Effector CD8-positive, alpha-beta T cell (primary cell): Measurements from ENCODE around the gene UNC119.
"Not testable (repeated sequence)": the region's sequence is repeated elsewhere in the genome, so short reads cannot be mapped to it uniquely, and the experiment has no call there.

Experiments used
- DNase-seq: peaks from one replicate; lab custom pipeline; 2025; lab: John Stamatoyannopoulos, UW

The UNC119 gene

GRCh38 chr17:28522281-28522680, 30.1 kb downstream of the UNC119 start:
- DNase-seq = not testable (repeated sequence)

- no peak for DNase-seq
Measured at GRCh38 chr17:28521311-28522085, 30.9 kb downstream of the UNC119 start.

- no peak for DNase-seq
Measured at GRCh38 chr17:28520687-28521086, 31.7 kb downstream of the UNC119 start.

- no peak for DNase-seq
Measured at GRCh38 chr17:28519236-28519635, 33.2 kb downstream of the UNC119 start.

DNA sequence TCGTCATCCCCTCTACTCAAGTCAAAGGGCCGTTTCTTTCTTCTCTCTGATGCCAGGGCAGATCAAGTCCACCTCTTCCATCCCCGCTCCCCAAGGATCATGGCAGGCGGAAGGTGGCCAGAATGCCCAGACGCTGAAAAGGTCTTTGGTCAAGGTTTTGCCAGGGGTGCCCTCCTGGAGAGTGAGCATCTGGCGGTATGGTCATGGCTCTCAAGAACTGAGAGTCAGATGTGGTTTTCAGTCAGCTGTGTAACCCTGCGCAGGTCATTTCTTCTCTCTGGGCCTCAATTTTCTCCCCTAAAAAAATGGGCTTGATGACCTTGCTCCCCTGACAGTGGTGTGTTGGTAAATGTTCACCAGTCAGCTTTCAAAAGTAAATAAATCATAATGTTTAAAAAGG, 33.8 kb downstream of the UNC119 start:
- no peak for DNase-seq

- DNase-seq = no peak
Measured at GRCh38 chr17:28518132-28518531, 34.3 kb downstream of the UNC119 start.

DNA sequence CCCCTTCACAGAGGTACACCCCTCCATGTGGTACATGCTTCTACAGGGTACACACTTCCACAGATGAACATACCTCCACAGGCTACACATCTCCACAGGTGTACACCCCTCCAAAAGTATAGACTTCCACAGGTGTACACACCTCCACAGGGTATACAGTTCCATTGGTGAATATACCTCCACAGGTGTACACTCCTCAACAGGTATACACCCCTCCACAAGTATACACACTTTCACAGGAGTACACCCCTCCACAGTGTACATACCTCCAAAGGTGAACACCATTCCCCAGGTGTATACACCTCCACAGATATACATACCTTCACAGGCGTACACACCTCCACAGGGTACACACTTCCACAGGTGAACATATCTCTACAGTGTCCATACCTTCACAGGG, 36.9 kb downstream of the UNC119 start:
- DNase-seq = no peak

DNA sequence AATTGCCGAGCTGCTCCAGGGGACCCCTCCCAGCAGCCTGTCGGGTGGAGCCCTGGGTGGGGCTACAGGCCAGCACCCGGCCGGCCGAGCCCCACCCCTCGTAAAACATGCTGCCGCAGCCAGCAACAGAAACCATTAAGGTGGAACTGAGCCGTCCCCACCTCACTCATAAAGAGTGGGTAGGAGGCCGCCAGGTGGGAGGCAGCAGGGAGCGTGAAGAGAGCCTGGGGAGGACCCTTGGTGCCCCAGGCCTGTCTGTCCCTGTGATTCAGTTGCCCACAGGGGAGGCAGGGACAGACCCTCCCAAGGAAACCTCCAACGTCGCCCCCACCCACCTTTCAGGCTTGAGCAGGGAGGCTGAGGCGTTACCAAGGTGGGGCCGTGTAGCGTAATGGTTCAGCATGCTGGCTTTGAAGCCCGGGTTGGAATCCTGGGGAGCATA, 37.8 kb downstream of the UNC119 start:
- no peak for DNase-seq

- DNase-seq = no peak
Measured at GRCh38 chr17:28513476-28513875, 38.9 kb downstream of the UNC119 start.

DNA sequence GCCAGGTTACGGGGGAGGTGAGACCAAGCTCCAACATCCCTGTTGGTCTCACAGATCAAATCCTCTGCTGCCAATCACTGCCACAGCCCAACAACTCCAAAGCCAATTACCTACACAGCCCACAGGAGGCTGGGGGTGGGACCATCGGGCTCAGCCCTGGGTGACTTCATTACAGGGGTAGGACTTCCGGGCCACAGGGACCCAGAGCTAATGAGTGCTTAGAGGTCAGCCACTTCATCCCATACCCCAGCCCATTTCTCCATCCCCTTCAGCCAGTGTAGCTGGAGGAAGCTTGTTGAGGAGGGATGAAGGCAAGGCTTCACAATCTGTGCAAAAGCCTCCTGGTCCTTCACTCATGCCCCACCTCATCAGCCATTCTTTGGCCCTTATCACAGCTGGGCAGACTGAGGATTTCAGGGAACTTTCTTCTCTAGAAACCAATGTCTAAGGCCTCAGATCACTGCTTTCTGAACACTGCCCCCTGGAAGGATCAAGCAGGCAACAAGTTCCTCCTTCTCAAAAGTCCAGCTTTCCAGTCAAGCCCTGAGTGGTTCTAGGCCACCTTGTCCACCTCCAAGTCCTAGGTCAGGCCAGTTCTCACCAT, 40.5 kb downstream of the UNC119 start:
- DNase-seq = no peak

GRCh38 chr17:28509789-28510188, 42.6 kb downstream of the UNC119 start:
- DNase-seq = no peak

DNA sequence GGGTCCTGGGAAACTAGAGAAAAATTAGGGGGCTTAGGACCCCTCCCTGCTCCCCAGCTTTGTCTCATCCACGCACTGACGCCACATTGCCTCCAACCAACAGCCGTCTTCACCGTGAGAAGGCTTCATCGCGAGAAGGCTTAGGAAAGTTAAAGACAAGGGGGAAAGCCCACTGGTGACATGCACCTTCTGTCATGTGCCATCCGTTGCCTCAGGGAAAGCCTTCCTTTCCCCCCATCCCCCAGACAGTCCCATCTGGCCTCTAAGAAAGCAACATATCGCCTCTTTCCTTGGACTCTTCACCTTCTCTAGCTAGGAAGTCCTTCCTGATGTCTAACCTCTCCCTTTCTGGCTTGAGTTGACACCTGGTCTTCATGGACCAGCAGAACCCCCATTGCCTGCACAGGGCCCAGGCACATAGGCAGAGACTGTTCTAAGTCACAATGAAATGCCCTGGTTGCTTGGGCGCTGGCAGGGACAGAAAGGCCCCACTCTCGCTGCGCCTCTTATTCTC, 44.2 kb downstream of the UNC119 start:
- DNase-seq = no peak

DNA sequence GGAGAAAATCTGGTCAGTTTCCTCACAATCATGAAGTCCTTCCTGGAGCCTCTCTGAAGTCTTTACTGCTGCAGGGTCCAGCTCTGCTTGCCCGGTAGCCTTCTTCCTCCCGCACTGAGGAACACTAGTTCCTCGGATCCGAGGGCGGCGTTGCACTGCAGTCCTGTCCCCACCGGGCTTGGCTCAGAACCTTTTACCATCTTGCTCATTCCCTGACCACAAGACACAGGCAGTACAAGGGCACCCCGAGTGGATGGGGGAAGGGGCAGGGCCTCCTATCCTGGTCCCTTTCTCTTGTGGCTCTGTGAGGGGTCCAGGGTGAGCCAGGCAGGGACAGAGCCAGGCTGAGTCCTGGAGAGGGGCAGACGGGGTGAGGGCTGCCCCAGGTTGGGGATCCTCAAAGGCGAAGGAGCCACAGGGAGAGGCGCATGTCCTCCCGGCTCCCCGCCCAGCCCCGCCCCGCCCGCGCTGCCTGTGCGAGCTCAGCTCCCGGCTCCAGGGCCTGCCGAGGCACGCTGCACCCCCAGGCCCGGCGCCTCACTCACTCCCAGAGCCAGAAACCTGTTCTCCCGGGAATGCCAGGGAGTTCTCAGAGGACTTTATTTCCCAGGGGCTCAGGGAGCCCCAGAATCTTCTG, 44.7 kb downstream of the UNC119 start:
- no peak for DNase-seq

- DNase-seq = no peak
Measured at GRCh38 chr17:28506763-28507487, 45.5 kb downstream of the UNC119 start.

DNA sequence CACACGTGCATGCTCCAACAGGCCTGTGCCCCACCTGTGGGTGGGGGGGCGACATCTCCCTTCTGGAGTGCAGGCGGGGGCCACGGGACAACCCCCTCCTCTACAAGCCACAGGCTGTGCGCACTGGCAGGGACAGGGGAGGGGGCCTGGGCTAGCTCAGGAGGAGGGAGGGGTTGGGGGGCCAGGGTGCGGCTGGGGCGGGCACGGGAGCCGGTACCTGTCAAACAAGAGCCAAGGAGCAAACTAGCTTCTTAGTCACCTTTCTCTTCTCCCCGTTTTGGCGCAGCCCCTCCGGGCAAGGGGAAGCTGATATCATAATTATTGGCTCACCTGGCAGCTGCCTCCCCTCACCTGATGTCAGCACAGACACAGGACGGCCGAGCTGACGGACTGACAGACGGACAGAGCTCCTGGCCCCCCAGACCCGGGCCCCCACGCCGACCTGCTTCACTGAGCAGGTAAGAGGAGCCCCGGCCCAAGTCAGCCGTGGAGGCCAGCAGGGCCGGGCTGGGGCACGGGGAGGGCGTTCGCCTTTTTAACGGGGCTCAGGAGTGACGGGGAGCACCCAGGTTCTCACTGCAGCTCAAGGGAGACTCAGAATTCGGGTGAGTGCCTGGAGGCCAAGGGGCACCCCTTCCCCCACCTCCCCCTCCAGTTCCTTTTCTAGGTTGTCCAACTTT, 46.3 kb downstream of the UNC119 start, which contains the start of gene FOXN1:
Gene FOXN1, plus strand, starts transcription at position 363 of the 680 bp plus-strand sequence. CDS start 17,622 bp downstream, outside the sequence.
- no peak for DNase-seq

DNA sequence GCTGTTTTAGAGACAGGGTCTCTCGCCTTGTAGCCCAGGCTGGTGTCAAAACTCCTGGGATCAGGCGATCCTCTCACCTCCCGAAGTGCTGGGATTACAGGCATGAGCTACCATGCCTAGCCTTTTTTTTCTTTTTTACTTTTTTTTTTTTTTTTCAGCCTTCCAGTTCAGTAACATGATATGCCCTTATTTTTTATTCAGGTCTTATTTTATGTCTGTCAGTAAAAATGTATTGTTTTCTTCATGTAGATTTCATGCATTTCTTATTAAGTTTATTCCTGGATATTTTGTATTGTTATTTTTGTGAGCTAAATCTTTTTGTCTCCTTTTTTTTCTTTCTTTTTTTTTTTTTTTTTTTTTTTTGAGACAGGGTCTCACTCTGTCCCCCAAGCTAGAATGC, 49.0 kb downstream of the UNC119 start:
- no peak for DNase-seq

DNA sequence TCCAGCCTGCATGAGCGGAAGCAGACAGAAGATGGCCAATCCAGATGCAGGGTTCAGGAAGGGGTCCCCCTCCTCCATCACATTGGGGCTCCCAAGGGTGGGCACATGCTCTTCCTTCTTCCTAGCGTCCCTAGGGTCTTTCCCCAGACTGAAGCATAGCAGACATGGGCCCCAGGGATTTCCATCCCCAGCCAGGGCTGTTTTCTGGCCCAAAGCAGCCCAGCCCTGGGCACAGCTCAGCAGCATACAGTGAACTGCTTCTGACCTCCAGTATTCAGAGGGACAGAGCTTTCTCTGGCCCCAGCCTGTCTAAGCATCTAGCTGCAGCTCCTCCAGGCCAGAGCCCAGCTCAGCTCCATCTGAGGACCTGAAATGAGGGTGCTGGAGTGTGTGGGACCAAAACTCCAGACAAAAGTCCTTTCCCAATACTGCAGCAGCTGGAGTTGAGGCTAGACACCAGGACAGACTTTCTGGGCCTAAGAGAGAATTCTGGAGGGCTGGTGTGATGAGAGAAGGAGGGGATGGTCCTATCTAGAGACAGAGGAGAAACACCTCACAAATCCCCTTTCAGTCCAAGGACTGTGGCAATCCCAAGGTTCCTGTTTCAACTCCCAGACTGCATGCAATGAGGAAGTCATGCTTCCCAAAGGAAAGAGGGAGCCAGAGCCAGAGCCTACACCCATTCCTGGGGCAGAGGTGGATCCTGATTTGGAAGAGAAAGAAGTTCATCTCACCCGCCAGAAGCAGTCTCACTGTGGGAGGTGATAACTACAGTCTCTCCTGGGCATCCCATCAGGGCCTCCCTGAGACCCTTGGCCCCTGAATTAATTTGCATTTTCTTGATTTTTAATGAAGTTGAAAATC, 50.8 kb downstream of the UNC119 start:
- DNase-seq = no peak

DNA sequence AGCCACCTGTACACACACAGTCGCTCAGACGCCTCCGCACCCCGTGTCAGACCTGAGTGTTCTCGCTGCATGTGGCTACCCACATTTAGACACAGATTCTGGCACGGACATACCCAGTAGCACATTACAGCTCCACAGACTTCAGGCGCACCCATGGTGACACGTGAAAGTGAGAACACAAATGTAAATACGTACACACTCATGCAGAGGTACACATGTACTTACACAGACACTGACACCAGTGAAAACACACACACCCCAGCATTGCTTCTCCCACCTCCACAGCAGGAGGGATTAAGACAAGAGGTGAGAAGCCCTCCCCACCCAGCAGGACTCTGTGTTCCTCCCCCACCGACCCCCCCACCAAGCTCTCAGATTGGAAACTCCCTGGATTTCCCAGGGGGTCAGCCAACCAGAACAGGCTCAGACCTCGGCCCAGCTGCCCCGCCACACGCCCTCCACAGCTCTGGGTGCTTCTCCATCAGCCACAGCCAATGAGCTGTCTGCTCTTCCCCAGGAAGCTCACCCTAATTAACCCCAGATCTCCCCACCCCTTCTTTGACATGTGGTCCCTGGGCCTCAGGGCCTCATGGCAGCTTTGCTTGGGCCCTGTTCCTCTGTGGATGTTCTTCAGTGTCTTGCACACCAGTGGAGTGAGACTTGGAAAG, 51.6 kb downstream of the UNC119 start:
- DNase-seq = no peak

DNA sequence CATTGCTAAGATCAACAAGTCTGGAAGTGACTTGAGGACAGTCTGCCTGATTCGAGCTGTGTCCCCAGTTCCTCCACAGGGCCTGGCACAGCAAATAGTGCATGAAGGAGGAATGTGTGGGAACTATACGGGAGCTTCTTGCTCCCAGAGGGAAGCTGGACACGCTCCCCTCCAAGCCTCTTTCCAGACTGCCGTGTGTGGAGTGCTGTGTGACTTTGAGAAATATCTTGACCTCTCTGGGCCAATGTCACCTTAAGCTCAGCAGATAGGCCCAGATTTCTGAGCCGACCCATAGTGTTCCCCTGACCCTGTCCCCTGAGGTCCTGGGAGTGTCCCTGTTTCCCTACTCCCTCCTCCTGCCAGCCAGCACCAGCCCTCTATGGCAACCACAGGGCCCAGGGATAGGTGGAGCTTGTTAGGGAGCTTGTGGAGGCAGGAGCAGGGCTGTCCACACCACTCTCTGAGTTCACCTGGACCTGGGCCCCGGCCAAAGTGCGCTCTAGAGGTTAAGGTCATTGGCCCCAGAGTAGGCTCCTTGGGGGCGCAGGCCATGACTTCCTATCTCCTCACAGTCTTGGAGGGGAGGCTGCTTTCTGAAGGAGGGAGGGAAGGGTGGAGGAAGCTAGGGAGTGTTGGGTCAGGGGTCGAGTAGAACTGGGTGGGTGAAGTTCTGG, 52.6 kb downstream of the UNC119 start:
- no peak for DNase-seq

- DNase-seq = no peak
Measured at GRCh38 chr17:28499364-28499664, 53.1 kb downstream of the UNC119 start.
